Measurements from ENCODE around the gene PRPH.

The PRPH gene

DNA sequence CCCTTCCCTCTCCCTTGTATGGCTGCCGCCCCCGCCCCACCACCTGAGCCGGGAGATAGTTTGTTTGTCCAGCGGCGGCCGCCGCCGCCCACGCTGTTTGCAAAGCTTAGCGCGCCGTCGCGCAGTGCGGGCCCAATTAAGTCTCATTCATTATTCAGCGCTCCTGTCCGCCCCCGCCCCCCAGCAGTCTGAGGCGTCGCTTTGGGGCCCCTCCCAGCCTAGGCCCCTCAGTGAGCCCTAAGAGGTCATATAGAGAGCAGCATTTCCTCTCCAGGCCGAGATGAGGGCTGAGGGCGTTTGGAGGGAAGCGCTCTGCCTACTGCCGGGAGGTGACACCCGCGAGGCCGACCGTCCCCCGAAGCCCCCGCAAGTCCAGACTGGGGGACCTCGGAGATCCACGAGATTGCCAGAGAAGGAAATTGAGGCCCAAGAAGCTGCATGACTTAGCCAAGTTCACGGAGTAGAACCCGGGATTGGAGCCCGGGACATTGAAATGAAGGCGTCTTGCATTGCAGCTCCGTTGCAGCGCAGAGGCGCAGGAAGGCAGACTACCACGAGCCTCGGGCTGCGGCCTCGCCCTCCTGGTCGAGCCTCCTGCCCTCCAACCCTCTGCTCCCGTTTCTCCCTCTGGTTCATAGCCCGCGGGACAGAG, 51.8 kb downstream of the PRPH start, which contains the start of gene DNAJC22:
TSS of gene DNAJC22 (plus strand) at position 230 of the 652 bp plus-strand sequence. CDS start 1,985 bp downstream, outside the sequence.
- DNase-seq, result peak in 2 of 4 experiments; percentile 34 to 52

DNA sequence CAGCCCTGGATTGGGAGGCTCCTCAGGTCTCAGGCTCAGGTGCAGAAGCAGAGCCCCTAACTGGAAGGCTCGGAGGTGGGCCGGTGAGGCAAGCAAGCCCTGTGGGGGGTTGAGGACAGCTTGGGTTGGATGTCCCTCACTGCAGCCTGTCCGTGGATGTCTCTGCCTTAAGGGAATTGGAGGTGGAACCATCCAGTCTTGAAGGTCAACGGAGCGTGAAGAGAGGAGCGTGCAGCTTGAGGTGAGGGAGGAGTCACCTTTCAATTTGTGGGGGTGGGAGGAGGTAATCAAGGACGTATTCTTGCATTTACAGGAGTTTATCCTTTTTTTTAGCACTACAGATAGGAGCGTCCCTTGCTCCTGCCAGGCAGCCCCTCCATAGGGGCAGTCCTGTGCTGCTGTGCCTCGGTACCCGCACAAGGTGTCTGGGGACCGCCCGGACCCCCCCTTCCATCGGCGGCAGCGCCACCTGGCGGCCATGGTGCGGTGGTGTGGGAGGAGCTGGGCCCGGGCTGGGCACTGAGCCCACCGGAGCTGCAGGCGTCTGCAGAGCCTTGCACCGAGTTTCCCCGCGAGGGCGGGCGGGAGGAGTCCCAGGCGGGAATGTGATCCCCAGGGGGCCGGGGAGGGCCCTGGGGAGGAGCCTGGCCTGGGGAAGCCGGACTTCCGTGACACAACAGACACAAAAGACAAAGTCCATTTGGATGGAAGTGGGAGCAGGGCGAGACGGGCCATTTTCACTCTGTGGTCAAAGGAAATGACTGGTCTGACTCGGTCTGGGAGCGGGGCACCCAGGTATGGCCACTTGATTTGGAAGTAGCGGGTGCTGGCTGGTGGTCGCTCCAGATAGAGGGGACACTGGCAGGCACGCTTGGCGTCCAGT, 52.6 kb downstream of the PRPH start:
- DNase-seq, result peak; percentile 58 to 81 (median 71)
